MCF 10A (cell line): ENCODE measurements around the gene VKORC1L1. TPM values are rescaled to one million over a fixed set of nuclear protein-coding genes. Genes with fewer than 3 reads are reported as not detected.
A peak's percentile ranks its signal among the peaks of the same experiment; 100 is the strongest.

Experiments
- BruUV-seq: library from RNA; stranded (reverse); fragments of 400-500 nt; replicated peaks from 2 replicates; lab custom pipeline; 2021; lab: Mats Ljungman, UMichigan
- CTCF ChIA-PET: fragments of 300-600 bp; sonication (Branson Sonifier 250); formaldehyde crosslinking; extraction: SDS; loops from one replicate; lab custom pipeline; 2021; ENCODE audit warnings: antibody characterized with exemption, inconsistent platforms; lab: Yijun Ruan, JAX
- POLR2A ChIA-PET: fragments of 300-600, 350-650 bp; sonication (Branson Sonifier 250); formaldehyde crosslinking; extraction: SDS; loops from one replicate; lab custom pipeline; 2020; ENCODE audit warnings: antibody characterized with exemption, inconsistent platforms; lab: Yijun Ruan, JAX
- DNase-seq: peaks from one replicate; pipeline ENCODE4 v3.0.0-alpha.2; 2018; ENCODE audit not compliant: unreplicated experiment
- H3K27ac Mint-ChIP-seq: one replicate; pipeline ENCODE4 v1.8.0; 2022; ENCODE audit warnings: mild to moderate bottlenecking, low read depth, mixed read lengths; ENCODE audit not compliant: unreplicated experiment
- H3K27me3 Mint-ChIP-seq: one replicate; pipeline ENCODE4 v1.8.0; 2022; ENCODE audit warnings: mixed read lengths; ENCODE audit not compliant: insufficient read depth, unreplicated experiment
- H3K36me3 Mint-ChIP-seq: one replicate; pipeline ENCODE4 v1.8.0; 2022; ENCODE audit warnings: mild to moderate bottlenecking, moderate library complexity, mixed read lengths; ENCODE audit not compliant: insufficient read depth, unreplicated experiment
- H3K4me1 Mint-ChIP-seq: one replicate; pipeline ENCODE4 v1.8.0; 2022; ENCODE audit warnings: mixed read lengths; ENCODE audit not compliant: insufficient read depth, unreplicated experiment
- H3K4me3 Mint-ChIP-seq: one replicate; pipeline ENCODE4 v1.8.0; 2022; ENCODE audit warnings: mild to moderate bottlenecking, moderate library complexity, mixed read lengths; ENCODE audit not compliant: unreplicated experiment
- H3K9me3 Mint-ChIP-seq: one replicate; pipeline ENCODE4 v1.8.0; 2022; ENCODE audit warnings: mixed read lengths; ENCODE audit not compliant: unreplicated experiment
- intact Hi-C: fragments of 100-400 bp; cut with micrococcal nuclease; formaldehyde crosslinking; loops from 2 replicates; pipeline ENCODE4 v1.14.1; 2022
- total RNA-seq: library from RNA; stranded (reverse); gene quantifications from 2 replicates; pipeline ENCODE4 v1.2.3, GENCODE V29; 2022
- TF ChIP-seq, protein P1 (sequence below): fragments of 200-600 bp; IDR thresholded peaks from one replicate; pipeline ENCODE4 v1.8.0; 2022; ENCODE audit warnings: antibody characterized with exemption, mild to moderate bottlenecking; ENCODE audit not compliant: unreplicated experiment

Gene VKORC1L1
- total RNA-seq, 1 experiment from 2014 or later = 28.7 TPM

DNA sequence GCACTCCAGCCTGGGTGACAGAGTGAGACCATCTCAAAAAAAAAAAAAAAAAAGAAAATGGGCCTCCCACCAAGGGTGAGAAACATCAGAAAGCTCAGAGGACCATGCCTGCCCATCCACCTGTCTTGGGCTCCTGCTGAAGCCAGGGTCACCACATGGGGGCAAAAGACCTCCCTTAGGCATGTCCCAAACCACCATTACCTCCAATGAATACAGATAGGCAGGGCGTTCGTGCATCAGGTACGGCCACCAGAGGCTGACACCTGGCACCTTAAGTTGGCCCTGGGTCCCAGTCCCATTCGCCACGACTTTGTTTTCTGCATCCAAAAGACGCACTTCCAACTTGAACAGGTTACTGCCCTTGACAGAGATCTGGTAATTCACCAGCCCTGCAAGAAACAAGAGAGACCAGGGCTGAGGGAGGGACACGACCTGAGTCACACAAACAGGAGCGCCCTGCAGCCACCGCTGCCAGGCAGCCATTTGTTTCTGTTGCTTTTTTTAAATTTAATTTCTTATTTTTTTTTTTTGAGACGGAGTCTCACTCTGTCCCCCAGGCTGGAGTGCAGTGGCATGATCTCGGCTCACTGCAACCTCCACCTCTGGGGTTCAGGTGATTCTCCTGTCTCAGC, 103.1 kb downstream of the VKORC1L1 start:
- no peaks in the 10 kb centered on the region for H3K4me1 Mint-ChIP-seq
- no peak overlapping the region for H3K27ac Mint-ChIP-seq
- H3K36me3 Mint-ChIP-seq = peaks cover 33% of the 10 kb centered on the region
- no peak for DNase-seq
- H3K9me3 Mint-ChIP-seq = no peaks in the 10 kb centered on the region
- ChIA-PET POLR2A (no interaction called here), CTCF (no interaction called here)
- no peaks in the 10 kb centered on the region for H3K27me3 Mint-ChIP-seq
- H3K4me3 Mint-ChIP-seq = no peak overlapping the region
- intact Hi-C loops = no loop called here
- BruUV-seq = no TSS peak
- TF ChIP-seq, protein P1, sequence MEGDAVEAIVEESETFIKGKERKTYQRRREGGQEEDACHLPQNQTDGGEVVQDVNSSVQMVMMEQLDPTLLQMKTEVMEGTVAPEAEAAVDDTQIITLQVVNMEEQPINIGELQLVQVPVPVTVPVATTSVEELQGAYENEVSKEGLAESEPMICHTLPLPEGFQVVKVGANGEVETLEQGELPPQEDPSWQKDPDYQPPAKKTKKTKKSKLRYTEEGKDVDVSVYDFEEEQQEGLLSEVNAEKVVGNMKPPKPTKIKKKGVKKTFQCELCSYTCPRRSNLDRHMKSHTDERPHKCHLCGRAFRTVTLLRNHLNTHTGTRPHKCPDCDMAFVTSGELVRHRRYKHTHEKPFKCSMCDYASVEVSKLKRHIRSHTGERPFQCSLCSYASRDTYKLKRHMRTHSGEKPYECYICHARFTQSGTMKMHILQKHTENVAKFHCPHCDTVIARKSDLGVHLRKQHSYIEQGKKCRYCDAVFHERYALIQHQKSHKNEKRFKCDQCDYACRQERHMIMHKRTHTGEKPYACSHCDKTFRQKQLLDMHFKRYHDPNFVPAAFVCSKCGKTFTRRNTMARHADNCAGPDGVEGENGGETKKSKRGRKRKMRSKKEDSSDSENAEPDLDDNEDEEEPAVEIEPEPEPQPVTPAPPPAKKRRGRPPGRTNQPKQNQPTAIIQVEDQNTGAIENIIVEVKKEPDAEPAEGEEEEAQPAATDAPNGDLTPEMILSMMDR = no peak

DNA sequence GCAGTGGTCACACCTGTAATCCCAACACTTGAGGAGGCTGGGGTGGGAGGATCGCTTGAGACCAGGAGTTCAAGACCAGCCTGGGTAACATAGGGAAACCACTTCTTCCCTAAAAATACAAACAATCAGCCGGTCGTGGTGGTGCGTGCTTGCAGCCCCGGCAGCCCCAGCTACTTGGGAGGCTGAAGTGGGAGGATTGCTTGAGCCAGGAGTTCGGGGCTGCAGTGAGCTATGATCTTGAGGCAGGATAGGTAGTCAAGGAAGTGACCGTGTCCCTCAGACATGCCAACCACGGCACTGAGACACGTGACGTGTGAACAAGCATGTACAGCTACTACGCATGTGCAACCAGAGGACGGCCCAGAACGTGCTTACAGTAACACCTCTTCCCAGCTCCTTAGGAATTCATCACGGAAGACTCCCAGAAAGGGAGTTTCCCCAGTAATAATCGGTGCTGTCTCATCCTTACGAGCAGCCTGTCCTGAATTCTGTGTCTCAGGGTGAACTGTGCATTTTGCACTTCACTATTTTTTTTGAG, 103.9 kb downstream of the VKORC1L1 start:
- ChIA-PET POLR2A (interaction anchor here (1.0 kb wide), 1 partner anchor 20 kb away, joined by 4 read pairs; no protein-coding TSS in a partner anchor), CTCF (interaction anchor here (0.6 to 0.7 kb wide), 3 partner anchors 29 to 251 kb away, joined by 3 read pairs; no protein-coding TSS in a partner anchor)
- Mint-ChIP-seq H3K36me3 (peaks cover 25% of the 10 kb centered on the region), H3K27me3 (no peaks in the 10 kb centered on the region), H3K27ac (no peak overlapping the region), H3K4me3 (no peak overlapping the region), H3K9me3 (no peaks in the 10 kb centered on the region), H3K4me1 (no peaks in the 10 kb centered on the region)
- BruUV-seq = no TSS peak
- intact Hi-C loops = no loop called here
- no peak for DNase-seq
- TF ChIP-seq, protein P1 = no peak

- BruUV-seq = TSS peak; percentile 16
- TF ChIP-seq, protein P1 = no peak
- no peaks in the 10 kb centered on the region for H3K9me3 Mint-ChIP-seq
- H3K27ac Mint-ChIP-seq = no peak overlapping the region
- DNase-seq = no peak
- no peak overlapping the region for H3K4me3 Mint-ChIP-seq
- peaks cover under 1% of the 10 kb centered on the region for H3K4me1 Mint-ChIP-seq
- peaks cover 14% of the 10 kb centered on the region for H3K36me3 Mint-ChIP-seq
- intact Hi-C loops = no loop called here
- H3K27me3 Mint-ChIP-seq = no peaks in the 10 kb centered on the region
- ChIA-PET POLR2A (interaction anchor here (0.6 to 0.8 kb wide), 2 partner anchors 10 to 912 kb away, joined by 3 to 4 read pairs; no protein-coding TSS in a partner anchor), CTCF (no interaction called here)
These were observed 106.2 kb downstream of the VKORC1L1 start for GRCh38 chr7:65978891-65979582.
